HG03469 (cell line): ENCODE data around the gene CRYBB3.
"Not testable (repeated sequence)": the region's sequence is repeated elsewhere in the genome, so short reads cannot be mapped to it uniquely, and the experiment has no call there.

Experiments
- ATAC-seq: cut with Tn5 transposase; IDR thresholded peaks from one replicate; pipeline ENCODE4 v1.9.1; 2021; ENCODE audit warnings: mild to moderate bottlenecking, moderate library complexity, moderate number of reproducible peaks; ENCODE audit not compliant: unreplicated experiment

Gene CRYBB3

GRCh38 chr22:25174888-25175411, 24.7 kb upstream of the CRYBB3 start:
- ATAC-seq: no peak

- ATAC-seq: no peak
Measured at GRCh38 chr22:25176175-25176574, 23.5 kb upstream of the CRYBB3 start.

- no peak for ATAC-seq
Measured at GRCh38 chr22:25176799-25177198, 22.9 kb upstream of the CRYBB3 start.

GRCh38 chr22:25177226-25177625, 22.4 kb upstream of the CRYBB3 start:
- ATAC-seq: no peak

GRCh38 chr22:25177895-25178294, 21.8 kb upstream of the CRYBB3 start:
- no peak for ATAC-seq

GRCh38 chr22:25178348-25178747, 21.3 kb upstream of the CRYBB3 start:
- not testable (repeated sequence) for ATAC-seq

- not testable (repeated sequence) for ATAC-seq
Measured at GRCh38 chr22:25178869-25179631, 20.6 kb upstream of the CRYBB3 start.

- ATAC-seq: no peak
Measured at GRCh38 chr22:25182131-25183110, 17.2 kb upstream of the CRYBB3 start.

- ATAC-seq: no peak
Measured at GRCh38 chr22:25183949-25184619, 15.6 kb upstream of the CRYBB3 start.

- no peak for ATAC-seq
Measured at GRCh38 chr22:25186140-25186539, 13.5 kb upstream of the CRYBB3 start.

- ATAC-seq: no peak
Measured at GRCh38 chr22:25187469-25187868, 12.2 kb upstream of the CRYBB3 start.

GRCh38 chr22:25192406-25192805, 7.3 kb upstream of the CRYBB3 start:
- no peak for ATAC-seq

- no peak for ATAC-seq
Measured at GRCh38 chr22:25193130-25193529, 6.5 kb upstream of the CRYBB3 start.

GRCh38 chr22:25193548-25193947, 6.1 kb upstream of the CRYBB3 start:
- ATAC-seq: no peak

GRCh38 chr22:25196326-25196725, 3.3 kb upstream of the CRYBB3 start:
- no peak for ATAC-seq

- ATAC-seq: no peak
Measured at GRCh38 chr22:25197340-25197739, 2.3 kb upstream of the CRYBB3 start.

- no peak for ATAC-seq
Measured at GRCh38 chr22:25200967-25201366, 1.3 kb downstream of the CRYBB3 start.

- no peak for ATAC-seq
Measured at GRCh38 chr22:25201557-25202273, 2.1 kb downstream of the CRYBB3 start.

GRCh38 chr22:25202290-25202921, 2.7 kb downstream of the CRYBB3 start:
- no peak for ATAC-seq

- no peak for ATAC-seq
Measured at GRCh38 chr22:25203082-25203481, 3.4 kb downstream of the CRYBB3 start.
